Measurements from ENCODE around the gene TMEM81. TPM values are rescaled to one million over a fixed set of nuclear protein-coding genes. Genes with fewer than 3 reads are reported as not detected.

Gene TMEM81
- total RNA-seq, 8 experiments from 2014 or later = 2.2 to 10.0 (median 4.9) TPM

GRCh38 chr1:205053296-205053695 lies 31.0 kb downstream of the TMEM81 start:
- H3K4me1 ChIP-seq (replicated peaks in 1 of 2) = peaks cover 51 to 65% of the 10 kb centered on the region in 2 donors
- WGBS, 10 experiments = 56 to 100% (median 91%) methylated on average over 1 to 5 of the region's 5 CpGs; no CpG with 5 or more reads in 3 of the 10 experiments
- no peak overlapping the region for H3K27ac ChIP-seq
- ATAC-seq (replicated peaks in 6 of 8) = no peak
- H3K4me3 ChIP-seq = no peak overlapping the region
- in situ Hi-C loops (cut with MboI; ENCODE audit: low pct_unique_long_range_greater_than_20kb in 2 of 9, low sequenced_read_pairs in 9 of 9, unreplicated experiment in 9 of 9) = loop anchor here in 2 of 9 experiments (10.0 to 25.0 kb wide), 2 partner anchors 58 to 91 kb away; no protein-coding TSS in a partner anchor

GRCh38 chr1:205052690-205053089 lies 31.6 kb downstream of the TMEM81 start:
- Histone ChIP-seq H3K4me3 (no peak overlapping the region), H3K4me1 (replicated peaks in 1 of 2) (peaks cover 52 to 69% of the 10 kb centered on the region in 2 donors), H3K27ac (no peak overlapping the region)
- 70 to 100% (median 84%) methylated on average over 1 to 6 of the region's 11 CpGs; no CpG with 5 or more reads in 6 of the 10 experiments for WGBS, 10 experiments
- in situ Hi-C loops (cut with MboI; ENCODE audit: low pct_unique_long_range_greater_than_20kb in 2 of 9, low sequenced_read_pairs in 9 of 9, unreplicated experiment in 9 of 9) = loop anchor here in 2 of 9 experiments (10.0 to 25.0 kb wide), 2 partner anchors 58 to 90 kb away; no protein-coding TSS in a partner anchor
- no peak for ATAC-seq (replicated peaks in 6 of 8)

- in situ Hi-C loops (cut with MboI; ENCODE audit: low pct_unique_long_range_greater_than_20kb in 2 of 9, low sequenced_read_pairs in 9 of 9, unreplicated experiment in 9 of 9) = no loop called here
- 0 to 80% (median 67%) methylated on average over 1 to 3 of the region's 6 CpGs; no CpG with 5 or more reads in 6 of the 10 experiments for WGBS, 10 experiments
- Histone ChIP-seq H3K27ac (no peak overlapping the region), H3K4me3 (no peak overlapping the region), H3K4me1 (replicated peaks in 1 of 2) (peaks cover 60 to 67% of the 10 kb centered on the region in 2 donors)
- peak in 1 of 8 experiments; percentile 36 for ATAC-seq (replicated peaks in 6 of 8)
Measured at GRCh38 chr1:205049479-205049878, 34.8 kb downstream of the TMEM81 start.

- peak in 5 of 8 experiments; percentile 20 to 45 (median 34) for ATAC-seq (replicated peaks in 6 of 8)
- Histone ChIP-seq H3K4me3 (no peak overlapping the region), H3K27ac (peak overlapping the region in 1 of 2 donors; percentile 26), H3K4me1 (replicated peaks in 1 of 2) (peaks cover 58 to 71% of the 10 kb centered on the region in 2 donors)
- in situ Hi-C loops (cut with MboI; ENCODE audit: low pct_unique_long_range_greater_than_20kb in 2 of 9, low sequenced_read_pairs in 9 of 9, unreplicated experiment in 9 of 9) = no loop called here
- WGBS, 10 experiments = 0 to 100% (median 74%) methylated on average over 1 to 7 of the region's 9 CpGs; no CpG with 5 or more reads in 4 of the 10 experiments
Measured at GRCh38 chr1:205048382-205048781, 35.9 kb downstream of the TMEM81 start.

GRCh38 chr1:205047764-205048231 lies 36.5 kb downstream of the TMEM81 start:
- 0 to 83% (median 56%) methylated on average over 1 to 5 of the region's 5 CpGs; no CpG with 5 or more reads in 2 of the 10 experiments for WGBS, 10 experiments
- in situ Hi-C loops (cut with MboI; ENCODE audit: low pct_unique_long_range_greater_than_20kb in 2 of 9, low sequenced_read_pairs in 9 of 9, unreplicated experiment in 9 of 9) = no loop called here
- Histone ChIP-seq H3K4me1 (replicated peaks in 1 of 2) (peaks cover 62 to 71% of the 10 kb centered on the region in 2 donors), H3K4me3 (no peak overlapping the region), H3K27ac (peak overlapping the region in 1 of 2 donors; percentile 26)
- ATAC-seq (replicated peaks in 6 of 8) = no peak

- peak overlapping the region in 1 of 2 donors; percentile 31 for H3K27ac ChIP-seq
- WGBS, 10 experiments = 0 to 80% (median 13%) methylated on average over 1 to 2 of the region's 4 CpGs; no CpG with 5 or more reads in 6 of the 10 experiments
- peaks cover 53 to 67% of the 10 kb centered on the region in 2 donors for H3K4me1 ChIP-seq (replicated peaks in 1 of 2)
Measured at GRCh38 chr1:205046870-205047269, 37.4 kb downstream of the TMEM81 start.

GRCh38 chr1:205045146-205045545 lies 39.1 kb downstream of the TMEM81 start:
- no peak for ATAC-seq (replicated peaks in 6 of 8)
- H3K4me3 ChIP-seq = no peak overlapping the region

More at GRCh38 chr1:205046870-205047269, 37.4 kb downstream of the TMEM81 start:
- no peak overlapping the region for H3K4me3 ChIP-seq
- in situ Hi-C loops (cut with MboI; ENCODE audit: low pct_unique_long_range_greater_than_20kb in 2 of 9, low sequenced_read_pairs in 9 of 9, unreplicated experiment in 9 of 9) = no loop called here
- peak in 5 of 8 experiments; percentile 22 to 40 (median 34) for ATAC-seq (replicated peaks in 6 of 8)

GRCh38 chr1:205044741-205045140 lies 39.5 kb downstream of the TMEM81 start:
- WGBS, 10 experiments = 20 to 80% (median 34%) methylated on average over 1 to 5 of the region's 5 CpGs; no CpG with 5 or more reads in 4 of the 10 experiments
- in situ Hi-C loops (cut with MboI; ENCODE audit: low pct_unique_long_range_greater_than_20kb in 2 of 9, low sequenced_read_pairs in 9 of 9, unreplicated experiment in 9 of 9) = no loop called here
- H3K4me1 ChIP-seq (replicated peaks in 1 of 2) = peaks cover 49 to 66% of the 10 kb centered on the region in 2 donors
- ATAC-seq (replicated peaks in 6 of 8) = no peak
- no peak overlapping the region for H3K4me3 ChIP-seq
- no peak overlapping the region for H3K27ac ChIP-seq

More at GRCh38 chr1:205045146-205045545, 39.1 kb downstream of the TMEM81 start:
- in situ Hi-C loops (cut with MboI; ENCODE audit: low pct_unique_long_range_greater_than_20kb in 2 of 9, low sequenced_read_pairs in 9 of 9, unreplicated experiment in 9 of 9) = no loop called here
- Histone ChIP-seq H3K4me1 (replicated peaks in 1 of 2) (peaks cover 49 to 66% of the 10 kb centered on the region in 2 donors), H3K27ac (no peak overlapping the region)
- WGBS, 10 experiments = 5 to 67% (median 31%) methylated on average over 1 to 11 of the region's 11 CpGs

GRCh38 chr1:205043866-205044265 lies 40.4 kb downstream of the TMEM81 start:
- no peak overlapping the region for H3K27ac ChIP-seq
- in situ Hi-C loops (cut with MboI; ENCODE audit: low pct_unique_long_range_greater_than_20kb in 2 of 9, low sequenced_read_pairs in 9 of 9, unreplicated experiment in 9 of 9) = no loop called here
- H3K4me1 ChIP-seq (replicated peaks in 1 of 2) = peaks cover 48 to 59% of the 10 kb centered on the region in 2 donors
- no peak for ATAC-seq (replicated peaks in 6 of 8)
- 20% methylated on average over 1 of the region's 4 CpGs; no CpG with 5 or more reads in 9 of the 10 experiments for WGBS, 10 experiments
- H3K4me3 ChIP-seq = peak overlapping the region; percentile 28 to 40 (median 30)

- Histone ChIP-seq H3K4me3 (peak within 1 kb of the TSS; percentile 28 to 40 (median 30)), H3K27ac (peak within 1 kb of the TSS; percentile 17 to 54), H3K4me1 (replicated peaks in 1 of 2) (peaks cover 41 to 56% of the 10 kb centered on the region in 2 donors)
- 25 to 50% (median 31%) methylated on average over 3 to 22 of the region's 53 CpGs; no CpG with 5 or more reads in 5 of the 10 experiments for WGBS, 10 experiments
- ATAC-seq (replicated peaks in 6 of 8) = peak; percentile 83 to 95 (median 92)
- in situ Hi-C loops (cut with MboI; ENCODE audit: low pct_unique_long_range_greater_than_20kb in 2 of 9, low sequenced_read_pairs in 9 of 9, unreplicated experiment in 9 of 9) = no loop called here
Measured at GRCh38 chr1:205042911-205043806, 41.1 kb downstream of the TMEM81 start, which contains the start of gene CNTN2. TSS of gene CNTN2 (plus strand) at chr1:205043212. CDS start at chr1:205053186, 9,974 bp downstream.

- in situ Hi-C loops (cut with MboI; ENCODE audit: low pct_unique_long_range_greater_than_20kb in 2 of 9, low sequenced_read_pairs in 9 of 9, unreplicated experiment in 9 of 9) = no loop called here
- no peak for ATAC-seq (replicated peaks in 6 of 8)
- H3K4me3 ChIP-seq = peak overlapping the region in 4 of 5 donors; percentile 28 to 40 (median 32)
- H3K4me1 ChIP-seq (replicated peaks in 1 of 2) = peaks cover 32 to 47% of the 10 kb centered on the region in 2 donors
- WGBS, 10 experiments = 33 to 71% (median 65%) methylated on average over 2 to 15 of the region's 16 CpGs; no CpG with 5 or more reads in 2 of the 10 experiments
- peak overlapping the region in 1 of 2 donors; percentile 54 for H3K27ac ChIP-seq
Measured at GRCh38 chr1:205041998-205042910, 42.0 kb downstream of the TMEM81 start.

Data from motor neuron (in vitro differentiated cells).